Stimulated activated CD8-positive, alpha-beta memory T cell treated with anti-CD3 and anti-CD28 coated beads, Interleukin-7, amount 100 ng/mL, for 48 hours (primary cell): ENCODE data around the gene MRPS10.
"Not testable (repeated sequence)": the region's sequence is repeated elsewhere in the genome, so short reads cannot be mapped to it uniquely, and the experiment has no call there.

Source experiments
- DNase-seq, 2 donors: peaks; one replicate each; pipeline ENCODE4 v3.0.0-alpha.2; 2020; ENCODE audit warnings: low read depth in 1 of 2; ENCODE audit errors: extremely low read depth in 1 of 2

The MRPS10 gene

GRCh38 chr6:42239333-42239732 is 21.7 kb upstream of the MRPS10 start:
- no peak for DNase-seq

DNA sequence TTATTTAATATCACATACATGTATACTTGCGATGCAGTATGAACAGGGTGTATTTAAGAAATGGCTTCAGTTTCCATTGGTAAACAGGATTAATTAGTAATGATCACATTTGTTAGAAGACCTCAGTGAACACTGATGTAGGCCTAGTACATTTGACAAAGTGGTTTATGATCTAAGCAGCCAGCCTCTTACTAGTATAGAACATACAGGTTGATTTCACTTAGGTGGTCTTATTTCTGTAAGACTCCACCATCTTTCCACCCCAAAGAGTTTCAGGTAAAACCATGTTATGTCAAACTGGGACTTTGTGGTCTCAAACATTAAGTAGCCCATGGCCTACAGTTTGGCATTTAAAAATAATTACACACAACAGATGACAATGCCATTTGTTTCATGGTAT is 20.2 kb upstream of the MRPS10 start:
- DNase-seq = no peak

DNA sequence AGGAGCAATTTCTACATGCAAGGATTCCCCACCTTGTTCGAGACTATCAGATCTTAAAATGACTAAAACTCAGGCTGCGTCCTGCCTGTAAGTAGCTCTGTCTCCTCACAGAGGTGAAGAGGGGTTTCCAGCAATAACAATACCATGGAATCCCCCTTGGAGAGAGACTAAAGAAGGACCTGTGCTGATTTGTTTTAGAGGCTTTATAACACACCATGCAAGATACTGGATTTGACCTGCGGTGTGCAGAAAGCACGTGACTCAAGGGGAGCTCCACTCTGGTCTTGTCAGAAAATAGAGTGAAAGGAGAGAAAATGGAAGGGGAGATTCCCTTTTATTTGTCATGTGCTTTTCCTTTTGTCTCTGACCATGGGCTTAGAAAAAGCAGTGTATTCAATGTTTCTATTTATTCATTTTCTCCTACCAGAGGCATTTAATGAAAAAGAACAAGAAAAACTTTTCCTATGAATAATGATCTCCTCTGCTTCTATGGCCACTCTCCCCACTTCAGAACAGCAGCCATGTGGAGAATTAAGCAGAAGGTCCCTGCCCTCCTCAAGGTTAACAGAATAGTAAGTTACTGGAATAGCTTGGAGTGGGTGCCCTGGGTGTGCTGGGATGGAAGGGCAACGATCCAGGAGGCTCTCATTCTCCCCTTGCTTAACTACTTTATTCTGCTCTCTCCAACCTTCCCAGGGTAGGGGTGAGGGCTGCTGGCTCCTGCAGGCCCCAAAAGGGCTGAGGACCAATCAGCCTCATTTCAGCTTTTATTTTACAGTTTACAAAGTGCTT is 19.2 kb upstream of the MRPS10 start:
- DNase-seq = no peak

GRCh38 chr6:42236030-42236429 is 18.4 kb upstream of the MRPS10 start:
- no peak for DNase-seq

DNA sequence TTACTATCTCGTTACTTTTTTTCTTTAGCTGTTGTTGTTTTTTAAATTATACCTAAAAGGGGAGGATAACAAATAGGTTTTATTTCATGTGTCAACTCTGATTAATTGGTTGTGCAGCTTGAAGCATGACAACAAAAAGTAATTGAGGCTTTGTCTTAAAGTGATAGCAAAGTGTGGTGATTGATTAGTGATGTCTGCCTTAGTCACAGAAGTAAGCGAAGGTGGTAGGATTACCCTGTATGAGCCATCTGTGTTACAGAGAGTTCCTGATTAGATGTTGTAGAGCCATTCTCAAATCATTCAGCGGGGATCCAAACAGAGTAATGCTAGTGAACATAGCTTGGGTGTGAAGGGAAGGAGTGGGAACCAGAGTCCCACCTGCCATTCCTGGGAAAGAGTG is 14.4 kb upstream of the MRPS10 start:
- no peak for DNase-seq

GRCh38 chr6:42230345-42231321 is 13.0 kb upstream of the MRPS10 start:
- DNase-seq = no peak

DNA sequence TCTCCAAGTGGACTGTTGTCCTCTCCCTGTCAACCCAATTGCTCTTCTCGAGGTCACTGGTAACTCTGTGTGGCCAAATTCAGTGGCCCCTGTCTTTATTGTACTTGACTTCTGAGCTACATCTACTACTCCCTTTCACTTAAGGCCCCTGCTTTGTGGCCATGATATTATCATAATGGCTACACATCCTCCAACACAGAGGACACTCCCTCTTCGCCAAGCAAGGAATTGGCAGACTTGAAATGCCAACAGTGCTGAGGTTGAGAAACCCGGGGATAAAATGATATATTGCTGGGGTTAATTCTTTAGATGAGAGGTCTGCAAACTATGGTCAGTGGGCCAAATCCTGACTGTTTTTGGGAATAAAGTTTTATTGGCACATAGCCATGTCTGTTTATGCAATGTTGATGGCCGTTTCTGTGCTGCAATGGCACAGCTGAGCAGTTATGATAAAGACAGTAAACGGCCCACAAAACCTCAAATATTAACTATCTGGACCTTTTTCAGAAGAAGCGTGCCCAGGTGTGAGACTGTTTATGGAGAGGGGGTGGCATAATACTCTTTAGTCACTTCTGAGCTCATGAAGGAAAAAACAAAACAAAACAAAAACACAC is 12.0 kb upstream of the MRPS10 start:
- no peak for DNase-seq

GRCh38 chr6:42228305-42228704 is 10.6 kb upstream of the MRPS10 start:
- no peak for DNase-seq

- no peak for DNase-seq
These were observed 9.7 kb upstream of the MRPS10 start for GRCh38 chr6:42227173-42227850.

DNA sequence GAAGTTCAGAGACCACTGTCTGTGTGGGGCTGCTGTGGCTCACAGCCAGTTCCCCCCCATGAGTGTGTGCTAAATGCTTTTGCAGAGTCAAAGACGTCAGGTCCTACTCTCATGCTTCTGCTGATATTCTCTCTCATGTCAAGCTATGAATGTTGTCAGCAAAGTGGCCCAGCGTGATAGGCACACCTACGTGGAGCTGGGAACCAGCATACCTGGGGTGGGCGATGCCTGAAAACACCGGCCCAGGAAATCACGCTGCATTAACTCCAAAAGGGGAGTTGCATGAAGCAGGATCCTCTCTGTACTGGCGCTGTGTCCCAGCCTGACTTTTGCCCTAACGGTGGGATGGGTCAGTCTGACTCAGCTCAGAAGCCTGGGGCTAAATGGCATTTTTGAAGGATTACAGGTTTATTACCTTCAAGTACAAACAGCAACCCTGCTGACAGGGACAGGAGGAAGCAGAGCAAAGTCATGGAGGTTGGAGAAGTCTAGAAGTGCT is 9.0 kb upstream of the MRPS10 start:
- no peak for DNase-seq

GRCh38 chr6:42226161-42226611 is 8.5 kb upstream of the MRPS10 start:
- no peak for DNase-seq

DNA sequence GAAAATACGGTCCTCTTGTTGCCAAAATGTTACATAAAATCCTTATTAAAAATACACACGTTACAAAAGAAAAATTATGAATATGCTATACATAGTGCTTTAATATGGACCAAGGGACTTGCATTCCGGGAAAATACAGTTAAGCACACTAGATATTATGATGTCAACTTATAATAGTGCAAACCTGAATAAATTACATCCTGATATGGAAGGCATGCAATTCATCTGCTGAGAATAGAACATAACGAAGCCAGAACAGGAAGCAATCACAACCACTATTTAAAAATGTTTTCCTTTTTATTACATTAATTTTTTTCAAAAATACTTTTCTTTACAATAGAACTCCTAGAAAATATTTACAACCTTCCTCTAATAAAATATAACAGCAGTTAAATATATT is 7.8 kb upstream of the MRPS10 start:
- no peak for DNase-seq

GRCh38 chr6:42225029-42225339 is 7.3 kb upstream of the MRPS10 start:
- no peak for DNase-seq

DNA sequence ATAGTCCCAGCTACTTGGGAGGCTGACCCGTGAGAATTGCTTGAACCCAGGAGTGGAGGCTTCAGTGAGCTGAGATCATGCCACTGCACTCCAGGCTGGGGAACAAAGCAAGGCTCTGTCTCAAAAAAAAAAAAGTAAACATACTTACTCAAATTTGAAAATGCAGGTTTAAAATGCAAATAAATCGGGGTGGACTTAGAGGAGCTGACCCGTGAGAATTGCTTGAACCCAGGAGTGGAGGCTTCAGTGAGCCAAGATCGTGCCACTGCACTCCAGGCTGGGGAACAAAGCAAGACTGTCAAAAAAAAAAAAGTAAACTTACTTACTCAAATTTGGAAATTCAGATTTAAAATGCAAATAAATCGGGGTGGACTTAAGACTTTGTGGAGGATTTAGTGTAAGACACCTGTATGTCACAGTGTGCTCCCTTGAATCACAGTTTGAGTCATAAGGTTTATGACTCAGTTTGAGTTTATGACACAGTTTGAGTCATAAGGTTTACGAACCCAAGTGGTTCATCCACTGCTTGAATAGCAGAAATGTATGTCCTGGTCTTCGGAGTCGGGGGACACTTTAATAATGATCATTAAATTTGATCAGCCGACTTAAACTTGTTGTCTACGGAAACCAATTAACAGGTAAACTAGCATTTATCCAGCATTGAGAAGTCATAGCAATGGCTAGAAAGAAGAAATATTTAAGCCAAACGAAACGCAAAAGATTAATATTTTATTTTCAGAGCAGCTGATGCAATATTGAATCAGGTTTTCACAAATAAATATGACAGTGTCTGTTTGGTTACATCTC is 6.8 kb upstream of the MRPS10 start:
- DNase-seq = no peak

GRCh38 chr6:42222448-42222847 is 4.8 kb upstream of the MRPS10 start:
- no peak for DNase-seq

GRCh38 chr6:42221546-42221945 is 3.9 kb upstream of the MRPS10 start:
- no peak for DNase-seq

DNA sequence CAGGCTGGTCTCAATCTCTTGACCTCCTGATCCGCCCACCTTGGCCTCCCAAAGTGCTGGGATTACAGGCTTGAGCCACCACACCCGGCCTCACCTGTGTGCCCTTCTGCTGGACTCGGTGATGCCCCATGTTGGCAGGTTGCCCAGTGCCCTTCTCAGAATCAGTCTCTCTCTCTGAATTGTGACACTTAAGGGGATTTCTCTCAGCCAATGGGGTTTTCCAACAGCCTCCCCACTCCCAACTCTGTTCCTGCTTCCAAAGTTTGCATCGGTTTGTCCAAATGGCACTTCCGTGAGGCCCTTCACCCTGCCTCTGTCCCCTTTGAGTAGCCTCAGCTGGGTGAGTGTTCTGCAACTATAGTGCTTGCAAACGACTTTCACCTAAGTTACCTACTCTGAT is 3.1 kb upstream of the MRPS10 start:
- DNase-seq = no peak

- no peak for DNase-seq
These were observed 523 bp downstream of the MRPS10 start for GRCh38 chr6:42217157-42217518.

- DNase-seq = not testable (repeated sequence)
These were observed 1.2 kb downstream of the MRPS10 start for GRCh38 chr6:42216495-42216894.

DNA sequence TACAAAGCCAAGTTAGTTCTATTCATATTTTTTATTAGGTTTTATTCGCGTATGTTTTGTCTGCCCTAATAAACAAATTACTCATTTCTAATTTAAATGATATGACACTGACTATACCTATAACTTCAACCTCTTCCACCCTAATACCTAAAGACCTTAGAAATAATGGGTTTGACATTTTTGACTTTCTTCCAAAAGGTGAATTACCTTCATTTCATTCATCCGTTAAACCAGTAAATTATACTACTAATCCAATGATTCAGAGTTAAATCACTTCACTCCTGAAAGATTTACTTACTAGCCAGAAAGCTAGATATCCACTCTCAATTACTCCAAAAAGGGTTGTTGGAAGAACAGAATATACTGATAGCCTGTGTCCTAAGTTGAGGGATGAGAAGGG is 5.2 kb downstream of the MRPS10 start:
- no peak for DNase-seq
